Measurements from ENCODE around the gene ATP5PD. TPM values are rescaled to one million over a fixed set of nuclear protein-coding genes. Genes with fewer than 3 reads are reported as not detected.

The ATP5PD gene
- total and polyA plus RNA-seq, 7 donors: 409 to 931 (median 577) TPM

- Histone ChIP-seq H3K27ac (no peak overlapping the region), H3K27me3 (ENCODE audit: insufficient read depth in 3 of 3, low read length in 2 of 3) (no peaks in the 10 kb centered on the region), H3K4me1 (peaks cover 4% of the 10 kb centered on the region), H3K36me3 (ENCODE audit: insufficient read depth in 1 of 2, low read depth in 1 of 2) (no peaks in the 10 kb centered on the region), H3K9me3 (no peaks in the 10 kb centered on the region), H3K4me3 (no peak overlapping the region)
- intact Hi-C loops (cut with DNase I): no loop called here
- DNase-seq (peak in 1 of 2 donors; percentile 19), ATAC-seq (no peak)
- WGBS, 3 donors: 89 to 92% (median 92%) methylated on average over 7 of the region's 7 CpGs
- no peak for TF ChIP-seq CTCF (IDR thresholded peaks at IDR 0.05)
Measured at GRCh38 chr17:74994440-74994839, 52.3 kb downstream of the ATP5PD start.

GRCh38 chr17:74992223-74992622 is 54.5 kb downstream of the ATP5PD start:
- Histone ChIP-seq H3K36me3 (ENCODE audit: insufficient read depth in 1 of 2, low read depth in 1 of 2) (no peaks in the 10 kb centered on the region), H3K4me3 (no peak overlapping the region), H3K4me1 (peaks cover 4% of the 10 kb centered on the region), H3K9me3 (no peaks in the 10 kb centered on the region), H3K27me3 (ENCODE audit: insufficient read depth in 3 of 3, low read length in 2 of 3) (no peaks in the 10 kb centered on the region), H3K27ac (no peak overlapping the region)
- no peak for ATAC-seq
- no peak for TF ChIP-seq CTCF (IDR thresholded peaks at IDR 0.05)
- WGBS, 3 donors: 62 to 85% (median 75%) methylated on average over 2 of the region's 2 CpGs
- intact Hi-C loops (cut with DNase I): no loop called here
- no peak for DNase-seq

GRCh38 chr17:74990581-74991105 is 56.1 kb downstream of the ATP5PD start:
- no peak overlapping the region for H3K4me3 ChIP-seq
- ATAC-seq (no peak), DNase-seq (peak in 1 of 2 donors; percentile 30)
- H3K4me1 ChIP-seq: peaks cover 9% of the 10 kb centered on the region
- H3K27me3 ChIP-seq (ENCODE audit: insufficient read depth in 3 of 3, low read length in 2 of 3): no peaks in the 10 kb centered on the region
- TF ChIP-seq CTCF (IDR thresholded peaks at IDR 0.05): no peak
- H3K9me3 ChIP-seq: no peaks in the 10 kb centered on the region
- intact Hi-C loops (cut with DNase I): no loop called here
- 47 to 63% (median 56%) methylated on average over 9 to 10 of the region's 10 CpGs for WGBS, 3 donors
- H3K36me3 ChIP-seq (ENCODE audit: insufficient read depth in 1 of 2, low read depth in 1 of 2): no peaks in the 10 kb centered on the region
- H3K27ac ChIP-seq: no peak overlapping the region

Other genes with a start within 250 kb of the ATP5PD start
- gene GRIN2C, start 187.1 kb downstream of the ATP5PD start, total RNA-seq: under 1 TPM; 0.20 to 0.74 (median 0.37) TPM
- under 1 TPM; 0.06 to 0.40 (median 0.10) TPM for gene GRIN2C, start 187.1 kb downstream of the ATP5PD start, polyA plus RNA-seq
- 1 to 10 TPM; 3.0 to 7.9 (median 4.2) TPM for gene FDXR, start 174.0 kb downstream of the ATP5PD start, total RNA-seq
- 1 to 10 TPM; 3.4 to 4.7 (median 3.7) TPM for gene FDXR, start 174.0 kb downstream of the ATP5PD start, polyA plus RNA-seq
- gene FADS6, start 153.3 kb downstream of the ATP5PD start, total RNA-seq: not detected
- under 1 TPM in 1 of 3 donors, not detected in 2; 0.01 TPM for gene FADS6, start 153.3 kb downstream of the ATP5PD start, polyA plus RNA-seq
- gene USH1G, start 123.7 kb downstream of the ATP5PD start, total RNA-seq: not detected
- not detected for gene USH1G, start 123.7 kb downstream of the ATP5PD start, polyA plus RNA-seq
- gene OTOP2, start 122.7 kb downstream of the ATP5PD start, total RNA-seq: not detected
- not detected for gene OTOP2, start 122.7 kb downstream of the ATP5PD start, polyA plus RNA-seq
- not detected for gene OTOP3, start 111.1 kb downstream of the ATP5PD start, total RNA-seq
- under 1 TPM in 1 of 3 donors, not detected in 2; 0.04 TPM for gene OTOP3, start 111.1 kb downstream of the ATP5PD start, polyA plus RNA-seq
- 10 to 100 TPM in 1 of 4 donors, 1 to 10 TPM in 3; 1.7 to 10.4 (median 2.8) TPM for gene HID1, start 74.2 kb downstream of the ATP5PD start, total RNA-seq
- 1 to 10 TPM; 2.3 to 4.8 (median 2.3) TPM for gene HID1, start 74.2 kb downstream of the ATP5PD start, polyA plus RNA-seq
- gene CDR2L, start 59.3 kb downstream of the ATP5PD start, total RNA-seq: 1 to 10 TPM; 1.4 to 3.4 (median 2.7) TPM
- gene CDR2L, start 59.3 kb downstream of the ATP5PD start, polyA plus RNA-seq: 1 to 10 TPM; 1.3 to 1.7 (median 1.5) TPM
- gene MRPL58, start 34.3 kb downstream of the ATP5PD start, total RNA-seq: 10 to 100 TPM; 50.4 to 70.6 (median 59.2) TPM
- 10 to 100 TPM; 64.1 to 80.6 (median 76.2) TPM for gene MRPL58, start 34.3 kb downstream of the ATP5PD start, polyA plus RNA-seq
- gene KCTD2, start 256 bp upstream of the ATP5PD start, total RNA-seq: 10 to 100 TPM; 29.2 to 38.7 (median 35.2) TPM
- gene KCTD2, start 256 bp upstream of the ATP5PD start, polyA plus RNA-seq: 10 to 100 TPM; 26.9 to 71.2 (median 29.7) TPM
- gene SLC16A5, start 41.0 kb upstream of the ATP5PD start, total RNA-seq: 10 to 100 TPM in 1 of 4 donors, 1 to 10 TPM in 3; 5.6 to 10.7 (median 8.1) TPM
- 1 to 10 TPM; 1.2 to 4.5 (median 3.8) TPM for gene SLC16A5, start 41.0 kb upstream of the ATP5PD start, polyA plus RNA-seq
- gene ARMC7, start 63.0 kb upstream of the ATP5PD start, total RNA-seq: 1 to 10 TPM; 2.7 to 7.0 (median 3.6) TPM
- gene ARMC7, start 63.0 kb upstream of the ATP5PD start, polyA plus RNA-seq: 1 to 10 TPM; 3.3 to 6.4 (median 4.9) TPM
- 10 to 100 TPM; 16.4 to 44.2 (median 29.4) TPM for gene NT5C, start 84.8 kb upstream of the ATP5PD start, total RNA-seq
- gene NT5C, start 84.8 kb upstream of the ATP5PD start, polyA plus RNA-seq: 10 to 100 TPM; 19.7 to 84.0 (median 56.3) TPM
- 100 to 1,000 TPM in 2 of 4 donors, 10 to 100 TPM in 2; 50.1 to 232 (median 85.0) TPM for gene JPT1, start 107.5 kb upstream of the ATP5PD start, total RNA-seq
- 100 to 1,000 TPM in 1 of 3 donors, 10 to 100 TPM in 2; 79.2 to 164 (median 92.6) TPM for gene JPT1, start 107.5 kb upstream of the ATP5PD start, polyA plus RNA-seq
- gene SUMO2, start 136.0 kb upstream of the ATP5PD start, total RNA-seq: 100 to 1,000 TPM; 161 to 203 (median 185) TPM
- 10 to 100 TPM; 50.1 to 60.4 (median 56.2) TPM for gene SUMO2, start 136.0 kb upstream of the ATP5PD start, polyA plus RNA-seq
- 10 to 100 TPM; 19.3 to 32.9 (median 22.0) TPM for gene NUP85, start 158.7 kb upstream of the ATP5PD start, total RNA-seq
- gene NUP85, start 158.7 kb upstream of the ATP5PD start, polyA plus RNA-seq: 10 to 100 TPM; 15.1 to 24.7 (median 17.1) TPM
- 10 to 100 TPM; 21.3 to 40.6 (median 30.2) TPM for gene GGA3, start 214.6 kb upstream of the ATP5PD start, total RNA-seq
- gene GGA3, start 214.6 kb upstream of the ATP5PD start, polyA plus RNA-seq: 10 to 100 TPM; 13.8 to 37.4 (median 27.3) TPM
- gene MRPS7, start 214.9 kb upstream of the ATP5PD start, total RNA-seq: 100 to 1,000 TPM; 105 to 161 (median 131) TPM
- gene MRPS7, start 214.9 kb upstream of the ATP5PD start, polyA plus RNA-seq: 100 to 1,000 TPM in 2 of 3 donors, 10 to 100 TPM in 1; 98.2 to 165 (median 122) TPM
- 10 to 100 TPM; 19.2 to 45.8 (median 37.6) TPM for gene MIF4GD, start 224.3 kb upstream of the ATP5PD start, total RNA-seq
- 10 to 100 TPM; 27.9 to 44.8 (median 32.2) TPM for gene MIF4GD, start 224.3 kb upstream of the ATP5PD start, polyA plus RNA-seq
- gene SLC25A19, start 242.5 kb upstream of the ATP5PD start, total RNA-seq: 10 to 100 TPM; 11.3 to 41.7 (median 16.0) TPM
- 10 to 100 TPM; 24.9 to 52.7 (median 34.5) TPM for gene SLC25A19, start 242.5 kb upstream of the ATP5PD start, polyA plus RNA-seq

Data from psoas muscle (tissue), 8 donors.